Measurements from ENCODE around the gene SLC5A10.

DNA sequence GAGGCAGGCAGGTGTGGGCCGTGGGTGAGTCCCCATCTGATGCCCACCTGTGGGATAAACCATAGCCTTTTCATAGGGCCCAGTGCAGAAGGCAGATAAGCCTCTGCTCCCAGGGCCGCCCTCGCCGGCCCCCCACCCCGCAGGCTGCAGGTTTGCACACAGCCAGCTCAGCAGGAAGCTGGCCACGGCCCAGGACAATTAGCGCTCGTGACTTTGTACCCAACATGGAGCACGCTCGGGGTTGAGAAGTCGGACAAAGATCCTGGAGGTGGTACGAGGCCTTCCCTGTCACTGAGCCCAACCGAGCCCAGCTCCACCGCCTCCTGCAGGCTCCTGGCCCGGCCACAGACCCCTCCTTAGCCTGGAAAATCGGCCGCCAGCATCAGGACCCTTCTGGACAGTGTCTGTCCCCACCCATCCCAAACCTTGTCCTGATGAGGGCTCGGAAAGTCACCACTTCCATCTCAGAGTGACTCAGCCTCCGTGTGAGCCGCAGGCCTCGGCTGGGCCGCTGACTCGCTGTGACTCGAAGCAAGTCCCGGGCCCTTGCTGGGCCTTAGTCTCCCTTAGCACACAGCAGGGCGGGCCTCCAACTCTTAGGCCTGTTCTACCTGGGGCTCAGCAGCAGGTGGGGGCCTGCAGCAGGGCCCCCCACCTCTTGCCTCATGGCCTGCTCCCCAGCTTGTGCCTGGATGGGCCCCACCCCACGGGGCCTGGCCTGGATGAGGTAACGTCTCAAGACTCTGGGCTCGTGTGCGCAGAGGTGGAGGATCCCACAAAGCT is 29.9 kb downstream of the SLC5A10 start:
- TF ChIP-seq, protein P1, sequence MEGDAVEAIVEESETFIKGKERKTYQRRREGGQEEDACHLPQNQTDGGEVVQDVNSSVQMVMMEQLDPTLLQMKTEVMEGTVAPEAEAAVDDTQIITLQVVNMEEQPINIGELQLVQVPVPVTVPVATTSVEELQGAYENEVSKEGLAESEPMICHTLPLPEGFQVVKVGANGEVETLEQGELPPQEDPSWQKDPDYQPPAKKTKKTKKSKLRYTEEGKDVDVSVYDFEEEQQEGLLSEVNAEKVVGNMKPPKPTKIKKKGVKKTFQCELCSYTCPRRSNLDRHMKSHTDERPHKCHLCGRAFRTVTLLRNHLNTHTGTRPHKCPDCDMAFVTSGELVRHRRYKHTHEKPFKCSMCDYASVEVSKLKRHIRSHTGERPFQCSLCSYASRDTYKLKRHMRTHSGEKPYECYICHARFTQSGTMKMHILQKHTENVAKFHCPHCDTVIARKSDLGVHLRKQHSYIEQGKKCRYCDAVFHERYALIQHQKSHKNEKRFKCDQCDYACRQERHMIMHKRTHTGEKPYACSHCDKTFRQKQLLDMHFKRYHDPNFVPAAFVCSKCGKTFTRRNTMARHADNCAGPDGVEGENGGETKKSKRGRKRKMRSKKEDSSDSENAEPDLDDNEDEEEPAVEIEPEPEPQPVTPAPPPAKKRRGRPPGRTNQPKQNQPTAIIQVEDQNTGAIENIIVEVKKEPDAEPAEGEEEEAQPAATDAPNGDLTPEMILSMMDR (IDR thresholded peaks at IDR 0.05; ENCODE audit: poor library complexity, severe bottlenecking) = no peak
- TF ChIP-seq, protein P2, sequence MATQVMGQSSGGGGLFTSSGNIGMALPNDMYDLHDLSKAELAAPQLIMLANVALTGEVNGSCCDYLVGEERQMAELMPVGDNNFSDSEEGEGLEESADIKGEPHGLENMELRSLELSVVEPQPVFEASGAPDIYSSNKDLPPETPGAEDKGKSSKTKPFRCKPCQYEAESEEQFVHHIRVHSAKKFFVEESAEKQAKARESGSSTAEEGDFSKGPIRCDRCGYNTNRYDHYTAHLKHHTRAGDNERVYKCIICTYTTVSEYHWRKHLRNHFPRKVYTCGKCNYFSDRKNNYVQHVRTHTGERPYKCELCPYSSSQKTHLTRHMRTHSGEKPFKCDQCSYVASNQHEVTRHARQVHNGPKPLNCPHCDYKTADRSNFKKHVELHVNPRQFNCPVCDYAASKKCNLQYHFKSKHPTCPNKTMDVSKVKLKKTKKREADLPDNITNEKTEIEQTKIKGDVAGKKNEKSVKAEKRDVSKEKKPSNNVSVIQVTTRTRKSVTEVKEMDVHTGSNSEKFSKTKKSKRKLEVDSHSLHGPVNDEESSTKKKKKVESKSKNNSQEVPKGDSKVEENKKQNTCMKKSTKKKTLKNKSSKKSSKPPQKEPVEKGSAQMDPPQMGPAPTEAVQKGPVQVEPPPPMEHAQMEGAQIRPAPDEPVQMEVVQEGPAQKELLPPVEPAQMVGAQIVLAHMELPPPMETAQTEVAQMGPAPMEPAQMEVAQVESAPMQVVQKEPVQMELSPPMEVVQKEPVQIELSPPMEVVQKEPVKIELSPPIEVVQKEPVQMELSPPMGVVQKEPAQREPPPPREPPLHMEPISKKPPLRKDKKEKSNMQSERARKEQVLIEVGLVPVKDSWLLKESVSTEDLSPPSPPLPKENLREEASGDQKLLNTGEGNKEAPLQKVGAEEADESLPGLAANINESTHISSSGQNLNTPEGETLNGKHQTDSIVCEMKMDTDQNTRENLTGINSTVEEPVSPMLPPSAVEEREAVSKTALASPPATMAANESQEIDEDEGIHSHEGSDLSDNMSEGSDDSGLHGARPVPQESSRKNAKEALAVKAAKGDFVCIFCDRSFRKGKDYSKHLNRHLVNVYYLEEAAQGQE (IDR thresholded peaks at IDR 0.05; ENCODE audit: borderline replicate concordance) = no peak
- TF ChIP-seq EZH2 (IDR thresholded peaks at IDR 0.05; ENCODE audit: borderline replicate concordance, insufficient read depth, low read length, poor library complexity, severe bottlenecking) = no peak

Data from neural cell (in vitro differentiated cells).